WTC11 (cell line): ENCODE data around the gene KCTD18. TPM values are rescaled to one million over a fixed set of nuclear protein-coding genes. Genes with fewer than 3 reads are reported as not detected.
A peak's percentile ranks its signal among the peaks of the same experiment; 100 is the strongest.

Source experiments
- ATAC-seq: fragments of 200-7000 bp; cut with Tn5 transposase; 2 replicates; pipeline ENCODE4 v1.10.0; 2021; ENCODE audit warnings: mild to moderate bottlenecking, moderate library complexity
- CTCF ChIA-PET: fragments of 300-600 bp; sonication (Branson Sonifier 250); formaldehyde crosslinking; loops from one replicate; lab custom pipeline; 2021; ENCODE audit warnings: antibody characterized with exemption; lab: Charles Lee
- POLR2A ChIA-PET: fragments of 350-600 bp; sonication (Branson Sonifier 250); formaldehyde crosslinking; loops from one replicate; lab custom pipeline; 2021; ENCODE audit warnings: antibody characterized with exemption; lab: Charles Lee
- DNase-seq: peaks from one replicate; pipeline ENCODE4 v3.0.0; 2021; ENCODE audit warnings: low spot score
- H3K27ac Mint-ChIP-seq: 2 replicates; pipeline ENCODE4 v1.8.0; 2021; ENCODE audit warnings: mixed read lengths
- H3K27me3 Mint-ChIP-seq: 2 replicates; pipeline ENCODE4 v1.8.0; 2021; ENCODE audit warnings: low read depth, mild to moderate bottlenecking, moderate library complexity, mixed read lengths
- H3K36me3 Mint-ChIP-seq: 2 replicates; pipeline ENCODE4 v1.8.0; 2021; ENCODE audit warnings: mixed read lengths
- H3K4me1 Mint-ChIP-seq: 2 replicates; pipeline ENCODE4 v1.8.0; 2022; ENCODE audit warnings: mixed read lengths
- H3K4me3 Mint-ChIP-seq: 2 replicates; pipeline ENCODE4 v1.8.0; 2021; ENCODE audit warnings: mild to moderate bottlenecking, moderate library complexity, mixed read lengths
- H3K9me3 Mint-ChIP-seq: 2 replicates; pipeline ENCODE4 v1.8.0; 2021; ENCODE audit warnings: mixed read lengths
- AR ChIP-seq: fragments of 250-450 bp; sonication (Bioruptor Pico); IDR thresholded peaks from 2 replicates; pipeline ENCODE4 v1.9.0; 2021; ENCODE audit warnings: mild to moderate bottlenecking
- E2F4 ChIP-seq: sonication (generic); formaldehyde crosslinking; IDR thresholded peaks from 2 replicates; pipeline ENCODE4 v1.8.1; 2022; ENCODE audit warnings: low read depth, mild to moderate bottlenecking, moderate library complexity, missing genetic modification reagents, borderline replicate concordance
- ESRRA ChIP-seq: sonication (generic); formaldehyde crosslinking; IDR thresholded peaks from 2 replicates; pipeline ENCODE4 v1.8.1; 2022; ENCODE audit warnings: mild to moderate bottlenecking, missing genetic modification reagents, borderline replicate concordance
- FOXK1 ChIP-seq: sonication (generic); formaldehyde crosslinking; IDR thresholded peaks from 2 replicates; pipeline ENCODE4 v1.8.0; 2022; ENCODE audit warnings: mild to moderate bottlenecking, moderate library complexity, missing genetic modification reagents
- GTF2I ChIP-seq: fragments of 250-450 bp; sonication (Bioruptor Pico); conservative IDR thresholded peaks from 2 replicates; pipeline ENCODE4 v1.4.0; 2021; ENCODE audit warnings: mild to moderate bottlenecking
- HMGA2 ChIP-seq: fragments of 250-450 bp; sonication (Bioruptor Pico); IDR thresholded peaks from 2 replicates; pipeline ENCODE4 v1.4.0; 2021; ENCODE audit warnings: mild to moderate bottlenecking, moderate library complexity
- HMGXB4 ChIP-seq: sonication (generic); formaldehyde crosslinking; IDR thresholded peaks from 2 replicates; pipeline ENCODE4 v1.8.1; 2023; ENCODE audit warnings: mild to moderate bottlenecking, moderate library complexity, missing genetic modification reagents
- IRF2 ChIP-seq: sonication (generic); formaldehyde crosslinking; IDR thresholded peaks from 2 replicates; pipeline ENCODE4 v1.8.0; 2022; ENCODE audit warnings: low read depth, missing genetic modification reagents, borderline replicate concordance
- NFE2L1 ChIP-seq: sonication (generic); formaldehyde crosslinking; IDR thresholded peaks from 2 replicates; pipeline ENCODE4 v1.8.1; 2023; ENCODE audit warnings: missing genetic modification reagents
- PRRX2 ChIP-seq: fragments of 250-450 bp; sonication (Bioruptor Pico); IDR thresholded peaks from 2 replicates; pipeline ENCODE4 v1.8.0; 2021; ENCODE audit warnings: mild to moderate bottlenecking
- SMAD3 ChIP-seq: sonication (generic); formaldehyde crosslinking; IDR thresholded peaks from 2 replicates; pipeline ENCODE4 v1.8.0; 2022; ENCODE audit warnings: missing genetic modification reagents, mild to moderate bottlenecking, borderline replicate concordance
- TEAD4 ChIP-seq: sonication (generic); formaldehyde crosslinking; IDR thresholded peaks from 2 replicates; pipeline ENCODE4 v1.8.0; 2022; ENCODE audit warnings: mild to moderate bottlenecking, missing genetic modification reagents
- ZBTB43 ChIP-seq: sonication (generic); formaldehyde crosslinking; IDR thresholded peaks from 2 replicates; pipeline ENCODE4 v1.8.1; 2023; ENCODE audit warnings: mild to moderate bottlenecking, missing genetic modification reagents
- ZNF121 ChIP-seq: sonication (generic); formaldehyde crosslinking; IDR thresholded peaks from 2 replicates; pipeline ENCODE4 v1.8.0; 2023; ENCODE audit warnings: missing genetic modification reagents
- ZNF219 ChIP-seq: sonication (generic); formaldehyde crosslinking; IDR thresholded peaks from 2 replicates; pipeline ENCODE4 v1.8.0; 2023; ENCODE audit warnings: missing genetic modification reagents, mild to moderate bottlenecking, borderline replicate concordance
- ZNF317 ChIP-seq: sonication (generic); formaldehyde crosslinking; IDR thresholded peaks from 2 replicates; pipeline ENCODE4 v1.8.1; 2023; ENCODE audit warnings: low read depth, mild to moderate bottlenecking, moderate library complexity, missing genetic modification reagents, borderline replicate concordance
- ZNF532 ChIP-seq: fragments of 250-450 bp; sonication (Bioruptor Pico); IDR thresholded peaks from 2 replicates; pipeline ENCODE4 v1.9.0; 2021; ENCODE audit warnings: mild to moderate bottlenecking, borderline replicate concordance
- total RNA-seq: library from RNA; stranded (reverse); gene quantifications from 3 replicates; pipeline ENCODE4 v1.2.3, GENCODE V29; 2021

Gene KCTD18
- total RNA-seq, 1 experiment from 2014 or later, result 4.9 TPM

GRCh38 chr2:200463452-200463851 is 46.4 kb downstream of the KCTD18 start (continued):
- TF ChIP-seq ZBTB43 (CRISPR knock-in tag) (no peak), ZNF532 (CRISPR knock-in tag) (no peak), TEAD4 (no peak)

- H3K4me1 Mint-ChIP-seq, result no peaks in the 10 kb centered on the region; the same call in 1 of the 2 replicates
- H3K36me3 Mint-ChIP-seq, result peaks cover 68% of the 10 kb centered on the region
- H3K27me3 Mint-ChIP-seq, result no peaks in the 10 kb centered on the region
- peak overlapping the region; percentile 17; the same call in 1 of the 2 replicates for H3K27ac Mint-ChIP-seq
- H3K9me3 Mint-ChIP-seq, result no peaks in the 10 kb centered on the region
- ChIA-PET CTCF (interaction anchor here (0.5 kb wide), 1 partner anchor 282 kb away, joined by 3 read pairs; no protein-coding TSS in a partner anchor), POLR2A (no interaction called here)
- ATAC-seq, result no peak
- H3K4me3 Mint-ChIP-seq, result no peak overlapping the region
- no peak for DNase-seq
- TF ChIP-seq GTF2I (CRISPR knock-in tag) (no peak), ZNF121 (peak; percentile 46; the same call in 1 of the 2 replicates)
These were observed 47.8 kb downstream of the KCTD18 start for GRCh38 chr2:200461846-200462710.

GRCh38 chr2:200459101-200459500 is 50.8 kb downstream of the KCTD18 start:
- DNase-seq (no peak), ATAC-seq (no peak)
- Mint-ChIP-seq H3K4me3 (no peak overlapping the region), H3K4me1 (peaks cover 2% of the 10 kb centered on the region), H3K9me3 (no peaks in the 10 kb centered on the region), H3K36me3 (peaks cover 58% of the 10 kb centered on the region), H3K27me3 (no peaks in the 10 kb centered on the region), H3K27ac (peak overlapping the region; percentile 6; the same call in 1 of the 2 replicates)
- CTCF ChIA-PET, result no interaction called here
- POLR2A ChIA-PET, result no interaction called here
- TF ChIP-seq NFE2L1 (CRISPR knock-in tag), result no peak
- no peak for TF ChIP-seq ESRRA (CRISPR knock-in tag)
- no peak for TF ChIP-seq HMGA2 (CRISPR knock-in tag)
- no peak for TF ChIP-seq AR
- TF ChIP-seq ZNF317, result no peak
- TF ChIP-seq E2F4 (CRISPR knock-in tag), result no peak
- no peak for TF ChIP-seq FOXK1 (CRISPR knock-in tag)
- TF ChIP-seq PRRX2, result no peak
- no peak for TF ChIP-seq HMGXB4
- TF ChIP-seq IRF2 (CRISPR knock-in tag), result no peak
- no peak for TF ChIP-seq ZNF219
- TF ChIP-seq SMAD3, result no peak
